GM21515 (cell line): ENCODE data around the gene ADCYAP1.

Experiments
- ATAC-seq: cut with Tn5 transposase; IDR thresholded peaks from one replicate; pipeline ENCODE4 v1.9.1; 2021; ENCODE audit not compliant: unreplicated experiment

Gene ADCYAP1

DNA sequence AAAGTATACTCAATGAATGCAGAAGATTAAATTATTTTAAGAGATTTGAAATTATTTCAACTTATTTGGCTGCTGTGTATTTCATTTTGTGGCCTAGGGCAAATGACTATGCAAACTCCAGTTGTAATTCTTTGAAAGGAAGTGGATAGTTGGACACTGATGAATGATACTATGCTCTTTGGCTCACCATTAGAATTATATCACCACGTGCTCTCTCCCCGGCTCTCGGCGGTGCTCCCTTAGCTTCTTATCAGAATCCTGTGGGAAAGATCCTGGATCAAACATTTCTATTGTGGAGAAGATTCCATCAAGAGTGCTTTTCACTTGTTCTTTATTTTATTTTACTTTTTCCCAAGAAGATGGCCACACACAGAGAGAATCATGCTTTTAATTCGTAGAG, 55.2 kb downstream of the ADCYAP1 start:
- ATAC-seq = no peak
